Ishikawa (cell line): ENCODE measurements around the gene VSTM2A.

ENCODE experiments used
- CEBPB ChIP-seq: IDR thresholded peaks from 2 replicates; pipeline ENCODE4 v1.6.1; 2012
- CREB1 ChIP-seq: IDR thresholded peaks from 2 replicates; pipeline ENCODE4 v1.6.1; 2012; ENCODE audit warnings: low read depth
- EGR1 ChIP-seq: IDR thresholded peaks from 2 replicates; pipeline ENCODE4 v1.6.1; 2012
- EP300 ChIP-seq: IDR thresholded peaks from 2 replicates; pipeline ENCODE4 v1.6.1; 2012; ENCODE audit warnings: borderline replicate concordance
- FOXM1 ChIP-seq: IDR thresholded peaks from 2 replicates; pipeline ENCODE4 v1.6.1; 2012; ENCODE audit warnings: low read depth, borderline replicate concordance
- NFIC ChIP-seq: IDR thresholded peaks from 2 replicates; pipeline ENCODE4 v1.6.1; 2012
- RAD21 ChIP-seq: IDR thresholded peaks from 2 replicates; pipeline ENCODE4 v1.6.1; 2012; ENCODE audit warnings: low read depth
- TAF1 ChIP-seq: IDR thresholded peaks from 2 replicates; pipeline ENCODE4 v1.6.1; 2012; ENCODE audit warnings: low read depth, mild to moderate bottlenecking
- TCF12 ChIP-seq: IDR thresholded peaks from 2 replicates; pipeline ENCODE4 v1.6.1; 2012; ENCODE audit warnings: low read depth
- TEAD4 ChIP-seq: IDR thresholded peaks from 2 replicates; pipeline ENCODE4 v1.6.1; 2012
- YY1 ChIP-seq: IDR thresholded peaks from 2 replicates; pipeline ENCODE4 v1.6.1; 2012; ENCODE audit warnings: low read depth
- ZBTB7A ChIP-seq: IDR thresholded peaks from 2 replicates; pipeline ENCODE4 v1.6.1; 2012; ENCODE audit warnings: low read depth
- TF ChIP-seq, protein P1 (sequence below): IDR thresholded peaks from 2 replicates; pipeline ENCODE4 v1.6.1; 2012; ENCODE audit warnings: low read depth, mild to moderate bottlenecking
- TF ChIP-seq, protein P2 (sequence below): IDR thresholded peaks from 2 replicates; pipeline ENCODE4 v1.6.1; 2012
- TF ChIP-seq, protein P3 (sequence below): IDR thresholded peaks from 2 replicates; pipeline ENCODE4 v1.6.1; 2012

The VSTM2A gene, protein sequence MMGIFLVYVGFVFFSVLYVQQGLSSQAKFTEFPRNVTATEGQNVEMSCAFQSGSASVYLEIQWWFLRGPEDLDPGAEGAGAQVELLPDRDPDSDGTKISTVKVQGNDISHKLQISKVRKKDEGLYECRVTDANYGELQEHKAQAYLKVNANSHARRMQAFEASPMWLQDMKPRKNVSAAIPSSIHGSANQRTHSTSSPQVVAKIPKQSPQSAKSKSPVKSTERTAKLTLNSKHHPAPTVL

DNA sequence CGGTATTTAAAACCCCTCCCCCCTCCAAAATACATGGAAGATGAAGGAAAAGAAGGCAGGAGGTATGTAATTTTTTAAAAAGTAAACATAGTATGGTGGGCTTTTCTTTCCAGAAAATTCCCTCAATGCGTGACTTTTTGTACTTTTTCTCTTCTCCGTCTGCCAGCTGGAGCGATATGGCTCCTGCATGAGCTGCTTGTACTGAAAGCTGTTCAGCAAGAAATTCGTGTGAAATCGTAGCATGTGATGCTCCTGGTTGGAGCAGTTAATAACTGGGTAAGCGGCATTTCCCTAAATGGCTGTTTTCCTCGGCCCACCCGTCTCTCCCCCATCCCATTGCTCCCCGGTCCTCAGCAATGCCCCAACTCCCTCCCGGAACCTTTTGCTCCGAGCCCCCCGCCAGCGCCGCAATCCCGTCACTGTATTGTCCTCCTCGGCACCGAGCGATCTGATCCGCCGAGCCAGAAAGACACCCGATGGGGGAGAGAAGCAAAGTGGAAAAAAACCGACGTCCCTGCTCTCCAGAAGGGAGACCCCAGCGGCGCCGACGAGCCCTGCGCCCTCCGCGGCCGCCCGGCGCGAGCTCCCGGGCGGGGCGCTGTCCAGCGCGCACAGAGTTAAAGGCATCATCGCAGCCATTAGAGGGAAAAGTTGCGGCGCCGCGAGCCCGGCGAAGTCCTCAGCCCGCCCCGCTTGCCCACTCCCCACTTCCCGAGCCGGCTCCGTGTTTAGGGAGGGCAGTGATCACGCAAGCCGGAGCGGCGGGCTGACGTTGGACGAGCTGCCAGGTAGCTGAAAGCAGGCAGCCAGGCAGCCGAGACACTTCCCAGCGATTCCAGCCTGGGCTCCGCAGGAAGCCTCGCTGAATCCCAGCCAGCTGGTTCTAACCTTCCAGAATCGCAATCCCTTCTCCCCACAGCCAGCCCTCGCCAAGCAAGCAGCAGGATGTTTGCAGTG, at the start of gene VSTM2A:
VSTM2A (plus strand) TSS at position 707 of the 957 bp plus-strand sequence. CDS start 356 bp downstream, outside the sequence.
- TF ChIP-seq NFIC = no peak
- TF ChIP-seq, protein P1, sequence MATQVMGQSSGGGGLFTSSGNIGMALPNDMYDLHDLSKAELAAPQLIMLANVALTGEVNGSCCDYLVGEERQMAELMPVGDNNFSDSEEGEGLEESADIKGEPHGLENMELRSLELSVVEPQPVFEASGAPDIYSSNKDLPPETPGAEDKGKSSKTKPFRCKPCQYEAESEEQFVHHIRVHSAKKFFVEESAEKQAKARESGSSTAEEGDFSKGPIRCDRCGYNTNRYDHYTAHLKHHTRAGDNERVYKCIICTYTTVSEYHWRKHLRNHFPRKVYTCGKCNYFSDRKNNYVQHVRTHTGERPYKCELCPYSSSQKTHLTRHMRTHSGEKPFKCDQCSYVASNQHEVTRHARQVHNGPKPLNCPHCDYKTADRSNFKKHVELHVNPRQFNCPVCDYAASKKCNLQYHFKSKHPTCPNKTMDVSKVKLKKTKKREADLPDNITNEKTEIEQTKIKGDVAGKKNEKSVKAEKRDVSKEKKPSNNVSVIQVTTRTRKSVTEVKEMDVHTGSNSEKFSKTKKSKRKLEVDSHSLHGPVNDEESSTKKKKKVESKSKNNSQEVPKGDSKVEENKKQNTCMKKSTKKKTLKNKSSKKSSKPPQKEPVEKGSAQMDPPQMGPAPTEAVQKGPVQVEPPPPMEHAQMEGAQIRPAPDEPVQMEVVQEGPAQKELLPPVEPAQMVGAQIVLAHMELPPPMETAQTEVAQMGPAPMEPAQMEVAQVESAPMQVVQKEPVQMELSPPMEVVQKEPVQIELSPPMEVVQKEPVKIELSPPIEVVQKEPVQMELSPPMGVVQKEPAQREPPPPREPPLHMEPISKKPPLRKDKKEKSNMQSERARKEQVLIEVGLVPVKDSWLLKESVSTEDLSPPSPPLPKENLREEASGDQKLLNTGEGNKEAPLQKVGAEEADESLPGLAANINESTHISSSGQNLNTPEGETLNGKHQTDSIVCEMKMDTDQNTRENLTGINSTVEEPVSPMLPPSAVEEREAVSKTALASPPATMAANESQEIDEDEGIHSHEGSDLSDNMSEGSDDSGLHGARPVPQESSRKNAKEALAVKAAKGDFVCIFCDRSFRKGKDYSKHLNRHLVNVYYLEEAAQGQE = peak; percentile 74

DNA sequence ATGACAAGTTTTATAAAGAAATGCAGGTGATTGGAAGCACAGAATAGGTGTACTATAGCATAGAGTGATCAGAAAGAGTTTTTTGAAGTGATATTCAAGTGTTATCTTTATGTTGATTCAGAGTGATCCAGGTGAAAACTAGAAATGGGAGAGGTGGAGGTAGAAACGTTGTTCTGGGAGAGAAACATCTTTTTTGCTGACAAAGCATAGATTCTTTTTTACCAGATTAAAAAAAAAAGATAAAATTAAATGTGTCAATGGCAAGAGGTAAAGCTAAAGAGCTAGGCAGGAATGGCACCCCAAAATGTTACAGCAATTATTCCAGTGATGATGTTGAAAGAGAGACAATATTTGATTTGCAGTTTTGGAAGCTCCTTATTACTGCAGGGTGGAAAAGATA, 12.6 kb upstream of the VSTM2A start:
- TF ChIP-seq YY1 (no peak), FOXM1 (no peak), TAF1 (no peak)

DNA sequence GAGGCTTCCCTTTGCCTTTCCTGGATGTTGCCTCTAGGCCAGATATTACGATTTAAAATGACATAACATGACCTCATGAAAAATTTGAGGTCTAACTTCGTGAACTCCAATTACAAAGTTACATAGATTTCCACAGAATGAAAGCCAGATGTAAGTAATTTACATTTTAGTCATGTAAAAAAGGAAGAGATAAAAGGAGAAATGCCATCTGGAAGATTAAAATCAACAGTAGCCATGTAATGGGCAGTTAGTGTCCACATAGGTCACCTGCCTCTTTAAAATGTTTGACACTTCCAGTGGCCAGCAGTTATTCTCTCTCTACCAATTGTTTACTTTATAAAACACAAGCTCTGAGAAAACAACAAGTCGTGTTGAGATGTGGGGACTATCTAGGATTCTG, 4.1 kb upstream of the VSTM2A start:
- no peak for TF ChIP-seq ZBTB7A
- no peak for TF ChIP-seq CREB1
- no peak for TF ChIP-seq RAD21
- TF ChIP-seq NFIC = no peak
- TF ChIP-seq CEBPB = no peak
- no peak for TF ChIP-seq EGR1
- TF ChIP-seq, protein P2, sequence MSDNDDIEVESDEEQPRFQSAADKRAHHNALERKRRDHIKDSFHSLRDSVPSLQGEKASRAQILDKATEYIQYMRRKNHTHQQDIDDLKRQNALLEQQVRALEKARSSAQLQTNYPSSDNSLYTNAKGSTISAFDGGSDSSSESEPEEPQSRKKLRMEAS = no peak

DNA sequence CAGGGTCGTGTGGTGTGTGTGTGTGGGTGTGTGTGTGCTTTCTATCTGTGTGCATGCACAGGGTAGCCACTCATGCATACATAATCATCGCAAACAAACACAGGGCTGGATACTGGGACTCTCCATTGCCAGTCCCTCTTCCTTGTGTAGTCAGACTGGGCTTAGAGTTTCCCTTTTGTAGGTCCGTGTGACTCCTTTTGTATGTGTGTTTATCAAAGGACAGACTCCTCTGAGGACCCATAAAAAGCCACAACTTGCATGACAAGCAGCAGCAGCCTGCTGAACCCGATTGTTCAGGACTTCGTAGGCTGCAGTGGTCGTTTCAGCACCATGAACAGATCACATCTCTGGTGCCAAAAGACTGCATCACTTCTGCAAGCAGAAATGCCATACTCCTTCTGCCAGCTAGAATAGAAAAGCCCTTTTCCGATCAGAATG, 895 bp downstream of the VSTM2A start:
- TF ChIP-seq, protein P1 = peak; percentile 76
- TF ChIP-seq FOXM1 = no peak

DNA sequence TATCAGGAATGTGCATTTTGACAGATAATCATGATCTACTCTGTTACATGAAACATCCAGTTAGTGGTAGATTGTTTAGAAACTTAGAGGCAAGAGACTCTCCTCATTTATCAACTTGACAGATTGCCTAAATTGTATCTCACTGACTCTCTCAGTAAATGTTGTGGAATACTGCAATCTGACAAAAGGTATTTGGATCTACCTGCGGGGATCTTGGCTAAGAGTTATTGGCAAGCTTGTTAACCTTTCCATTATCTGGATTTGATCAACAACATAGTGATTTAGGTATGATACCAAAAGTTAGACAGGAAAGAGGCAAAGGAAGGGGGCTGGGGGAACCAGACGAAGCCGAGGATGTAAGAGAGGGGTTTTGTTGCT, 2.0 kb downstream of the VSTM2A start:
- TF ChIP-seq TCF12 (no peak), YY1 (no peak), CREB1 (no peak), NFIC (no peak), TAF1 (no peak), ZBTB7A (no peak), CEBPB (no peak), RAD21 (no peak), TEAD4 (no peak), EGR1 (no peak), EP300 (no peak), FOXM1 (no peak)
- TF ChIP-seq, protein P3, sequence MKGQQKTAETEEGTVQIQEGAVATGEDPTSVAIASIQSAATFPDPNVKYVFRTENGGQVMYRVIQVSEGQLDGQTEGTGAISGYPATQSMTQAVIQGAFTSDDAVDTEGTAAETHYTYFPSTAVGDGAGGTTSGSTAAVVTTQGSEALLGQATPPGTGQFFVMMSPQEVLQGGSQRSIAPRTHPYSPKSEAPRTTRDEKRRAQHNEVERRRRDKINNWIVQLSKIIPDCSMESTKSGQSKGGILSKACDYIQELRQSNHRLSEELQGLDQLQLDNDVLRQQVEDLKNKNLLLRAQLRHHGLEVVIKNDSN = no peak
- TF ChIP-seq, protein P2 = no peak
- TF ChIP-seq, protein P1 = no peak
